HG03432 (cell line): Measurements from ENCODE around the gene BBC3.

Source experiments
- ATAC-seq: cut with Tn5 transposase; IDR thresholded peaks from one replicate; pipeline ENCODE4 v1.9.1; 2021; ENCODE audit warnings: mild to moderate bottlenecking, moderate library complexity; ENCODE audit not compliant: unreplicated experiment

The BBC3 gene

DNA sequence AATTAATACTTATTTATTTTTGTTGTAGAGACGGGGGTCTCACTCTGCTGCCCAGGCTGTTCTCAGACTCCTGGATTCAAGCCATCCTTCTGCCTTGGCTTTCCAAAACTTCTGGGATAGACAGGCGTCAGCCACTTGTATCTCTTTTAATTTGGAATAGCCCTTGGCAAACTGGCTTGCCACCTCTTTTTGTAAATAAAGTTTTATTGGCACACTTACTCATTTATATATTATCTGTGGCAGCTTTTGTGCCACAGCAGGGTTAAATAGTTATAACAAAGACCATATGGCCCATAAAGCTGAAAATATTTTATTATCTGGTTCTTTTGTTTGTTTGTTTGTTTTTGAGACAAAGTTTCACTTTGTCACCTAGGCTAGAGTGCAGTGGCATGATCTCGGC lies 30.5 kb downstream of the BBC3 start:
- ATAC-seq = no peak

DNA sequence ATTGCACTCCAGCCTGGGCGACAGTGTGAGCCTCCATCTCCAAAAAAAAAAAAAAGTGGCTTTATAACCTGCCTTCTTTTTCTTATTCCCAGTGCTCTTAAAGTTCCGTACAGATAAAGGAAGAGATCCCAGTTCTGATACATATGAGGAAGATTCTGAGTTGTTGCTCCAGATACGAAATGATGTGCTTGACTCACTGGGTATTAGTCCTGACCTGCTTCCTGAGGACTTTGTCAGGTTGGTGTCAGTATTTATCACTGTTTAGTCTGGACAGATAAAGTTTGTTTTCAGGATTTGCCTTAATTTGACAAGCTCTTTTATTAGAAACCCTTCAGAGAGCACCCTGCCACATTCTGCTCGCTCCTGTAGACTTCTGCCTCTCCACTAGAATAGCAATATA lies 33.9 kb downstream of the BBC3 start:
- ATAC-seq = no peak

DNA sequence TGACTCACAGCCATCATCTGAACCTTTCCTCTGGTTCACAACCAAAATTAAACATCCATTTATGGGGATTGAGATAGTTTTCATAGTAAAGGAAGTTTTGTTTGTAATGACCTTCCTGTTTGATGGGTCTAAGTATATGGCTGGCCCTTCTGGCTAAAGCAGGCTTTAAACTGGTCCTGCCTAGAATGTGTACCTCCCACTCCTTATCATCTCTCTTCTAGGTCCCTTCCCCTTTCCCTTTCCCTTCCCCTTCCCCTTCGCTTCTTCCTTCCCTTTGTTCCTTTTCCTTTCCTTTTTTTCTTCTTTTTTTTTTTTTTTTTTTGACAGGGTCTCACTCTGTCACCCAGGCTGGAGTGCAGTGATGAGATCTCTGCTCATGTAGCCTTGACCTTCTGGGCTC lies 35.6 kb downstream of the BBC3 start:
- no peak for ATAC-seq

DNA sequence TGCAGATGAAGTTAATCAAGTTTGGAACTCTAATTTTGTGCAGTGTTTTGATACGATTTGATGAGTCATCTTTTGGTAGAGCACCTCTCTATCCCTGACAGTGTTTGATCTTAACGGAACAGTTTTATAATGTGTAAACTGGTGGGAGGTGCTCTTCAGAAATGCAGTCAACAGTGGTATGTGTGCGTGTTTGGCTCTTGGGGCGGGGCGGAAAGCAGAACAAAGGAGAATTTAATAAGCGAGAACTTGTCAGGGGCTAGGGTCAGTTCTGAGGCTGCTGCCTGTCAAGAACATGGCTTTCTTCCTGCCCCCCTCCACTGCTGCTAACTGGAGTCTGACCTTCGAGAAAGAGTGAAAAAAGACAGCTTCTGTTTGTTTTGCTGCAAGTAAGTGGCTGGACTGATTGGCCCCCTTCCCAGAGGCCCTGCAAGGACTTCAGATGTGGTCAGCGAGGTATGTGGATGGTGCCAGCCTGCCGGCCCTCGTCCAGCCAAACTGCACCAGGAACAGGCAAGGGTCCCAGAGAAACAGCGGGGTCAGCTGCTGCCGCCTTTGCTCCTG lies 40.8 kb downstream of the BBC3 start:
- ATAC-seq = no peak

DNA sequence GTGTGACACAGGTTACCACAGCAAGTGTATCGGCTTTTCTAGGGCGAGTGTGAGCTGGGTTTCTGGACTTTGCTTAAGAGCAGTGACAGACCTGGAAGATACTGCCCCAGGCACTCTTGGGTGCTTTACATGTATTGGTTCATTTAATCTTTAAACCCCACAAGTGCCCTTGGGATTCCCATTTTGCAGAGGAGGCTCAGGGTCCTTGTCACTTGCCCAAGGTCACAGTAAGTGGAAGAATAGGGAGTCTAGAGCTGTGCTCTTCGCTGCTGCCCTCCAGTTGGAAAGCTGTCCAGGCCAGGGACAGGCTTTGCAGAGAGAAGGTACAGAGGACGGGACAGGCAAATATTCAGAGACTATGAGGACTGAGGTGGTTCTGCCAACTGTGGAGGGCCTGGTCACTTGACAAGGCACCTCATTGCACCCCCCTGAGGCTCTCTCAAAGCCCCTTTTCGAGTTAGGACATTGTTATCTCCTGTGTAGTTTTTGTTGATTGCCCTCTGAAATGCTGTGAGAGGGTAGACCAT lies 42.4 kb downstream of the BBC3 start:
- no peak for ATAC-seq

DNA sequence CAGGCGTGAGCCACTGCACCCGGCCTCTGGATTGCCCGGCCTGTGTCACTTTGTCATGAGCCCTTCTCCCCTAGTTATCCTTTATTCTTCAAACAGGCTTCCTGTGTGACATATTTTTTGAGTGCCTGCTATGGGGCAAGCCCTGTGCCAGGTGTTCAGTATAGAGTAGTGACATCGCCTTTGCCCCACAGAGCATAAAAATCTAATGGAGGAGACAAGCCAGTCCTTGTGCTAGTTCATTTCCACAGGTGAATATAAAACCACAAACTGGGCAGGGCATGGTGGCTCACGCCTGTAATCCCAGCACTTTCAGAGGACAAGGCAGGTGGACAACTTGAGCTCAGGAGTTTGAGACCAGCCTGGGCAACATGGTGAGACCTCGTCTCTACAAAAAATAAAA lies 43.2 kb downstream of the BBC3 start:
- no peak for ATAC-seq

DNA sequence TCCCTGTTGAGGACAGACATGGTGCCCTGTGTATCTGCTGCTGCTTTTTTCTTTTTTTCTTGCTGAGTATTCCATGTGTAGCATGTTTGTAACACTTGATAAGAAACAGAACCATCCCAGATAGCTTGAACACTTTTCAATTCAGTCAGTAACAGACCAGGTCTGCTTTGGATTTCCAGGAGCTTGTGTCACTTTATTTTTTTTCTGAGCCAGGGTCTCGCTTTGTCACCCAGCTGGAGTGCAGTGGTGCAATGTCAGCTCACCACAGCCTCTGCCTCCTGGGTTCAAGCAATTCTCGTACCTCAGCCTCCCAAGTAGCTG lies 43.7 kb downstream of the BBC3 start:
- ATAC-seq = no peak

DNA sequence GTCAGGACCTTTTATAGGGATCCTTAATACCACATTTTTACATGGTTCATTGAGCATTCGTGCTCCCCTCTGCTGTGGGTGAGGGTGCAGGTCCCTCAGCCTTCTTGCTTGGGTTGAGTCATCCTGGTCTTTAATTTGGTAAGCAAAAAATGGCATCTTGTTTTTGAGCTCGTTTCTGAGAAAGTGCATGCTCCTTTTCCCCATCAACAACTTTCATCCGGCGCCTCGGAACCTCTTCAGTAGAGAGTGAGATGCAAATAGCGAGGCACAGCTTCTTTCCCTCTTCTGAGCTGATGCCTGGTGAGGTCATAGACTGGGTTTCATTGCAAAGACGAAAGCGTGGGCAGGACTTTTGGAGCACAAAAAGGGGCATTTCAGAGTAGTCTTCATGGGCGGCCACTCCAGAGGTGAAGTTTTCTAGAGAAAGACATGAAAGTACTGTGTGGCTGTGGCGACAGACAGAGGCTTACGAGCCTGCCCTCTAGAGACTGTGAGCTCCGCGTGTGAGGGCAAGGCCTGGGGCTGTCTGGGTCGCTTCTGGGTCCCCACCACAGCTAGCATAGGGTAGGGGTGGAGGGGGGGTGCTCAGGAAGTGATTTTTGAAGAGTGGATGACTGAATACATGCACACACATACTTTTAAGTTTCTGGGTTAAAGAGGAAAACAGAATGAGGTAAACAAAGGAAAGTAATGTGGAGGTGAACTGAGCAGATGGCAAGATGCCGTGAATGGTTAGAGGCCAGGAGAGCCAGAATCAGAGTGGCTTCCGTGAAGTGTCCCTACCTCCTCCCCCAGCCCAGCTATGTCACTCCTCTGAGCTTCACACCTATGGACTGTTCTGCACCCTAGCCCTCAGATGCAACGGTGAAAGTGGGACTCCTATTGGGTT lies 44.3 kb downstream of the BBC3 start:
- ATAC-seq = peak; percentile 84

DNA sequence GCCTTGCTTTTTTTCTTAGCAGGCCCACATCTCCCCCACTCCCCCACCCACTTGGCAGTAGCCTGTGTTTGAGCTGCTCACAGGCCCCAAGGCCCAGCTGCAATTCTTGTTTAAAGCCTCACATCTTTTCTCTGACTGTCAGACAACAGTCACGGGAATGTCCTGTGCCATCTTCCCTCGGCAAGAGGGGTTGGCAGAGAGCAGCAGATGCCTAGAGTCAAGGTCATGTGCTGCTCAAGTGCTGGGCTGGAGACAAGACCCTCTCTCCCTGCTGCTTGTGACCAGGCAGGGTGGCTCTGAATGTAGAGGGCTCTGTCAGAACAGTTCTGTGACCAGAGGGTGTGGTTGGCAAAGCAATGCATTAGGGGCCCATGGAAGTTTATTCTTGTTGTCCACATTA lies 47.4 kb downstream of the BBC3 start:
- ATAC-seq = no peak

DNA sequence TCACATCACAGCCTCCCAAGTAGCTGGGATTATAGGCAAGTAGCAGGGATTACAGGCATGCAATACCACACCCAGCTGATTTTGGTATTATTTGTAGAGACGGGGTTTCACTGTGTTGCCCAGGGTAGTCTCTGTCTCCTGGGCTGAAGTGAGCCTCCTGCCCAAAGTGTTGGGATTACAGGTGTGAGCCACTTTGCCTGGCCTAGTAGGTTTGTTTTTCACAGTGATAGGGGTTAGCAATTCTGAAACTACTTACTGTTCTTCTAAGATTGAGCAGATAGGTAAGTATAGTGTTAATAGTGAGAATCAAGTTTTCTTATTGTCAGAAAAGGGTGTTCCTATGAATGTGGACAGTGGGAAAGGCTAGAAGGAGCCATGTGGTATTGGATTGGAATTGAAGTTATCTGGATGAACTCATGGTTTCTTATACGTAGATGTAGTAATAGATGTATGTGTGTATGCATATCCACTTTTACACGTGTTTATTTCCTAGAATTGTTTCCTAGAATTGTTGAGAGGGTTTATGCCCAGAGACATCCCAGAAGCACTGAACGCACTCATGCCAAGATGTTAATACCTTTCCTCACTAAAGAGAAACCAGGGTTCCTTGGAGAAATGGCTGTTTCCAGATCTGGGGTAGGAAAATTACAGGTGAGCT lies 51.2 kb downstream of the BBC3 start:
- no peak for ATAC-seq

DNA sequence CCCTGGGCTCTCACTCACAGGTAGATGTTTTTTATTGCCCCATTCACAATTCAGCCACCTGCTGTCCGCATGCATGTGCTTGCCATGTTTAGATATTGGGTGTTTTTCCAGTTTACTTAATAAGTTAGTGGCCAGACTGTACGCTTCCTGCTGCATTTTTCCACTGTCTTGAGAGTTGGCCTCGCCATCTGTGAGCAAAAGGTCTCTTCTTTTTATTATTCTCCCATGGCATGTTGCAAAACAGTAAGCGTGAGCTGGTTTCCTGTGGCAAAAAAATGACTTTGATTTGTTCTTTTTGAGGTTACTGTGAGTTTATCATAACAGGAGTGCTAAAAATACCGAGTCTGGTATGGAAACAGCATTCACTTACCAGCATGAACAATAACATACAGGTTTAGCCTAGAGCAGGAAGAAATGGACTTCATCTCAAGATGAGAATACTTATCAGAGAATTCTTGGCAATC lies 54.3 kb downstream of the BBC3 start:
- ATAC-seq = no peak

DNA sequence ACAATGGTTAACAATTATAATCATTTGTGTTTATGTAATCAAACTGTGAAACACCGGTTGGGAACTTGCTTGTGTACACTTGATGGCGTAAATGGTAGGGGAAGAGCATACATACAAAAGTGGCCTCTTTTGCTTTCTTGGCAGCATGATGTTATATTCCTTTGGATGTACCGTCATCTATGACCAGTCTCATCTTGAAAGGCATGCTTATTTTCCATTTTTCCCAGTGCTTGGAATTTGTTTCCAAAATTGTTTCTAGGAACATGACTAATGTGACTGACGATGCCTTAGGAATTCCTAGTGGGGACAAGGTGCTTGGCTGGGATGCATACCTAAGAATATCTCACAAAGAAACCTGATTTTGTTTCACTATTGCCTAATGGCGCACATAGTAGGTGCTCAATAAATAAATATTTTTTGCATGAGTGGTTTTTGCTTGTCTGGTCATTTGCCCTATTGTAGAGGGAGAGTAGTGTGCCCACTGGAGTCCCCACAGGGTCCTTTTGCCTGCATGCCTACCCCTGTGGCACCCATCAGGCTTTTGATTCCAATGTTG lies 54.9 kb downstream of the BBC3 start:
- no peak for ATAC-seq

DNA sequence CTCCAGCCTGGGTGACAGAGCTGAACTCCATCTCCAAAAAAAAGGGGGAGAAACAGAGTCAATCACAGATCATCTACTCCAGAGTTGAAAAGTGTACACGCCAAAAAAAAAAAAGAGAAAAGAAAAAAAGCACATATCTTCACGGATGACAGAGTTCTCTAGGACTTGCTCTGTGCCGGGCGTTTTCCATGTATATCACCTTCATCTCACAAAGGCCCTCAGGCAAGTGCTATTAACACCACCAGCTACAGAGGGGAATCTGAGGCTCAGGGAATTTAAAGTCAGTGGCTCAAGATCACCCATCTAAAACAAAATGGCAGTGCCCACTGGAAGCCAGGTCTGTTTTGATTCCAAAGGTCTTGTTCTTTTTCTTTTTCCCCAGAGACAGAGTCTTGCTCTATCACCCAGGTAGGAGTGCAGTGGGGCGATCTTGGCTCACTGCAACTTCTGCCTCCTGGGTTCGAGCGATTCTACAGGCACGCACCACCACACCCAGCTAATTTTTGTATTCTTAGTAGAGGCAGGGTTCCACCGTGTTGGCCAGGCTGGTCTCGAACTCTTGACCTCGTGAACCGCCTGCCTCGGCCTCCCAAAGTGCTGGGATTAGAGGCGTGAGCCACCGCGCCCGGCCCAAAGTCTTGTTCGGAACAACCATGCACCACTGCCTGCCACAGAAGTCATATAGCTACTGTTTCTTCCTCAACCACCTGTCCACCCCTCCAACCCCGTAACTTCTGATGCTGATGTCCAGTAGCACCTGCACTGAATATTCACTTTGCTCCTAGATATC lies 58.1 kb downstream of the BBC3 start:
- no peak for ATAC-seq
